Esophagus muscularis mucosa (tissue), 4 donors: Measurements from ENCODE around the gene ANXA6.

Source experiments
- CTCF ChIP-seq, 3 experiments: fragments of 200-600 bp in 2 of 3; fragments of 450-650 bp in 1 of 3; sonication (generic) in 2 of 3; IDR thresholded peaks; one replicate each; pipeline ENCODE4 v1.5.1; 2017 to 2019; ENCODE audit warnings: antibody characterized with exemption in 3 of 3, mild to moderate bottlenecking in 2 of 3, moderate library complexity in 1 of 3
- EP300 ChIP-seq: sonication (generic); formaldehyde crosslinking; IDR thresholded peaks from one replicate; pipeline ENCODE4 v1.6.1; 2017; ENCODE audit warnings: antibody characterized with exemption
- POLR2AphosphoS5 ChIP-seq, 2 donors: sonication (generic); formaldehyde crosslinking; IDR thresholded peaks; one replicate each; pipeline ENCODE4 v1.6.1; 2017; ENCODE audit warnings: antibody characterized with exemption in 2 of 2

GRCh38 chr5:151062405-151063141 lies 95.0 kb downstream of the ANXA6 start:
- no peak for TF ChIP-seq CTCF (IDR thresholded peaks at IDR 0.05)
- no peak for TF ChIP-seq EP300
- TF ChIP-seq POLR2AphosphoS5 (IDR thresholded peaks at IDR 0.05), result no peak
